Uterus (tissue), 4 donors: ENCODE data around the gene PRPF19. TPM values are rescaled to one million over a fixed set of nuclear protein-coding genes. Genes with fewer than 3 reads are reported as not detected.

Source experiments
- DNase-seq, 2 donors: peaks; one replicate each; pipeline ENCODE4 v3.0.0-alpha.2; 2019 to 2020
- H3K27ac ChIP-seq, 2 donors: fragments of 200-600 bp; sonication (generic); 1 replicate in 1 of 2; 2 replicates in 1 of 2; pipeline ENCODE4 v1.5.1; 2016 to 2018
- H3K27me3 ChIP-seq, 2 donors: fragments of 200-600 bp; sonication (generic); one replicate each; pipeline ENCODE4 v1.5.1; 2018 to 2019; ENCODE audit warnings: control low read depth in 1 of 2
- H3K36me3 ChIP-seq, 2 donors: fragments of 200-600 bp; sonication (generic); one replicate each; pipeline ENCODE4 v1.5.1; 2019; ENCODE audit warnings: control low read depth in 1 of 2
- H3K4me1 ChIP-seq, 2 donors: fragments of 200-600 bp; sonication (generic); one replicate each; pipeline ENCODE4 v1.5.1; 2018 to 2019; ENCODE audit warnings: control low read depth in 1 of 2
- H3K4me3 ChIP-seq, 2 donors: fragments of 200-600 bp; sonication (generic); 1 replicate in 1 of 2; 2 replicates in 1 of 2; pipeline ENCODE4 v1.5.1; 2018 to 2019; ENCODE audit warnings: mild to moderate bottlenecking in 1 of 2
- H3K9me3 ChIP-seq, 2 donors: fragments of 200-600 bp; sonication (generic); one replicate each; pipeline ENCODE4 v1.5.1; 2019; ENCODE audit warnings: control low read depth in 1 of 2
- CTCF ChIP-seq, 4 experiments: fragments of 200-600 bp in 2 of 4; fragments of 450-650 bp in 2 of 4; sonication (generic) in 2 of 4; IDR thresholded peaks; one replicate each; pipeline ENCODE4 v1.5.1; 2016 to 2019; ENCODE audit warnings: antibody characterized with exemption in 4 of 4, mild to moderate bottlenecking in 2 of 4, moderate library complexity in 1 of 4
- POLR2A ChIP-seq, 2 donors: fragments of 450-650 bp; IDR thresholded peaks; one replicate each; pipeline ENCODE4 v1.6.1; 2016; ENCODE audit warnings: antibody characterized with exemption in 2 of 2, mild to moderate bottlenecking in 1 of 2, moderate library complexity in 1 of 2
- intact Hi-C: fragments of 100-400 bp; cut with DNase I; formaldehyde crosslinking; loops from one replicate; pipeline ENCODE4 v1.15.1; 2023; ENCODE audit warnings: low total_unique reads
- total RNA-seq, 4 donors: library from RNA; depleted of rRNA in 3 of 4; stranded (reverse); fragments of >200 nt in 3 of 4; gene quantifications; one replicate each; pipeline versions ENCODE4 v1.1.0 to v1.2.4, GENCODE V29; 2014 to 2023
- donor health status: DM: yes; HTN: yes; CAD: no.

Gene PRPF19
- total RNA-seq, 4 donors from 2014 or later: 19.4 to 70.1 (median 50.2) TPM

GRCh38 chr11:60931917-60932316 lies 25.5 kb upstream of the PRPF19 start:
- DNase-seq: no peak
- Histone ChIP-seq H3K27me3 (no peaks in the 10 kb centered on the region), H3K36me3 (no peaks in the 10 kb centered on the region), H3K9me3 (no peaks in the 10 kb centered on the region), H3K4me3 (no peak overlapping the region), H3K27ac (no peak overlapping the region), H3K4me1 (no peaks in the 10 kb centered on the region)
- intact Hi-C loops: no loop called here
- TF ChIP-seq POLR2A (IDR thresholded peaks at IDR 0.05) (no peak), CTCF (IDR thresholded peaks at IDR 0.05) (no peak)

GRCh38 chr11:60930394-60930793 lies 24.0 kb upstream of the PRPF19 start:
- no peak for TF ChIP-seq POLR2A (IDR thresholded peaks at IDR 0.05)
- TF ChIP-seq CTCF (IDR thresholded peaks at IDR 0.05): no peak
- Histone ChIP-seq H3K36me3 (no peaks in the 10 kb centered on the region), H3K27ac (no peak overlapping the region), H3K27me3 (no peaks in the 10 kb centered on the region), H3K4me1 (peaks cover 0 to 3% of the 10 kb centered on the region in 2 donors), H3K9me3 (no peaks in the 10 kb centered on the region), H3K4me3 (no peak overlapping the region)
- DNase-seq: no peak
- intact Hi-C loops: no loop called here

- Histone ChIP-seq H3K4me3 (no peak overlapping the region), H3K27ac (no peak overlapping the region), H3K4me1 (peaks cover 0 to 9% of the 10 kb centered on the region in 2 donors), H3K9me3 (no peaks in the 10 kb centered on the region), H3K36me3 (no peaks in the 10 kb centered on the region), H3K27me3 (no peaks in the 10 kb centered on the region)
- intact Hi-C loops: no loop called here
- TF ChIP-seq CTCF (IDR thresholded peaks at IDR 0.05) (no peak), POLR2A (IDR thresholded peaks at IDR 0.05) (no peak)
- DNase-seq: no peak
Observed at GRCh38 chr11:60929764-60930163, 23.4 kb upstream of the PRPF19 start.

- DNase-seq: no peak
- H3K4me3 ChIP-seq: no peak overlapping the region
- no peaks in the 10 kb centered on the region for H3K36me3 ChIP-seq
- no peaks in the 10 kb centered on the region for H3K27me3 ChIP-seq
- intact Hi-C loops: no loop called here
- H3K9me3 ChIP-seq: no peaks in the 10 kb centered on the region
- no peak overlapping the region for H3K27ac ChIP-seq
- TF ChIP-seq POLR2A (IDR thresholded peaks at IDR 0.05) (no peak), CTCF (IDR thresholded peaks at IDR 0.05) (no peak)
- H3K4me1 ChIP-seq: peaks cover 0 to 20% of the 10 kb centered on the region in 2 donors
Observed at GRCh38 chr11:60928563-60929001, 22.2 kb upstream of the PRPF19 start.

- Histone ChIP-seq H3K27me3 (no peaks in the 10 kb centered on the region), H3K4me3 (no peak overlapping the region), H3K9me3 (no peaks in the 10 kb centered on the region), H3K4me1 (peaks cover 0 to 21% of the 10 kb centered on the region in 2 donors), H3K36me3 (no peaks in the 10 kb centered on the region), H3K27ac (no peak overlapping the region)
- no peak for DNase-seq
- intact Hi-C loops: no loop called here
- TF ChIP-seq CTCF (IDR thresholded peaks at IDR 0.05) (no peak), POLR2A (IDR thresholded peaks at IDR 0.05) (no peak)
Observed at GRCh38 chr11:60927600-60927999, 21.2 kb upstream of the PRPF19 start.
